Measurements from ENCODE around the gene EFTUD2.
A peak's percentile ranks its signal among the peaks of the same experiment; 100 is the strongest.

EFTUD2 gene

DNA sequence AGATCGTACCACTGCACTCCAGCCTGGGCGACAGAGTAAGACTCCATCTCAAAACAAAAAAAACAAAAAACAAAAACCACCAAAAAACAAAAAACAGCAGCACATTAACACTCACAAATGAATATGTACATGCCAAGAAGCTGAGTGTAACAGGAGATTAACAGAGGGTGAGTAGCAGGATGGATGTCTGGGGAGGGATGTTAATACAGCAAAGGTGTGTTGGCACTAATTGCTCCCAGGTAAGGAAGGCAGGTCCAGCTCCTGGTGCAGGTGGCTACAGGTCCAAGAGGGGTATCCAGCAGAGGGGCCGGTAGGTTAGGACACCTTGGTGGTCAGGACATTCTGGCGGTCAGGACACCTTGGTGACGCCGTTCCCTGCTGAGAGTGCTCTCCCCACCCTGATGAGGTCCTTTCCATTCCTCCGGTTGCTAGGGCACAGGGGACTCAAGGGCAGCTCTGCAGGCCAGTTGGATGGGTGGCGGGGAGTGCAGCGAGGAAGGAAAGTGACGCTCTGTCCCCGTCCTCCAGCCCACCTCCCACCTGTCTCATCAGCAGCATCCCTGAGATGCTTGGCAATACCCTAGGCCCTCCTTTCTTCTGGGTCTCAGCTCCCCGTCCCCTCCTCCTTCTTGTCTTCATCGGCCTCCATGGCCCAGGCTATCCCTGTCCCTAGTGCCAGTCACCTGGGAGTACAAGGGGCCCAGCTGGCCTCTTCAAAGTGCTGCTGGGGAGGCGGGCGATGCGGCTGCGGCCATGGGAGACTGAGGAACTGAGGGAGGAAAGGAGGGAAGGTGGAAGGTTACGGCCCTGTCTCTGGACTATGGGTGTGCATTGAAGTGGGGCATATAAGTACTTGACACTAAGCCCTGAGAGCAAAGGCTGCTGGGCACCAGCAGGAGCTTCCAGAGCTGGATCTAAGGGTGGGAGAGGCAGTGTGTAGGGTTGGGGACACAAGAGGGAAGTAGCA lies 26.8 kb upstream of the EFTUD2 start:
- DNase-seq (ENCODE audit: low read depth, low spot score) = no peak

DNA sequence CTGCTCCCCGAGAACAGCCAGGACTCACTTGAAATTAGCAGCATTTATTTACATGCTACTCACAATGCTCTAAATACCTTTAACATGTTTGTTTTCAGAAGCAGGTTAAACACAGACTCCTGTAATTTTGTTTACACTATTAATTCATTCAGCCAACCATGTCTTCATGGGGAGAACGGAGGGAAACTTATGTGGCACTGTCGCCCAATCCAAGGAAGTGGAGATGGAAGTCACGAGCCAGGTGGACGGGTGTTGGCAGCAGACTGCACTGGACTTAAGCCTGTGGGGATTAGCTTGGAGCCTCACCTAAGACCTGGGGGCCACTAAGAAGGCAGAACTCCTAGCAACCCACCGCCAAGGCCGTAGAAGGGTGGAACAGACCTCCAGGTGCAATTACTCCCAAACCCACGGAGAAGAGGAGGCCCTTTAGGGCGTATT lies 24.9 kb upstream of the EFTUD2 start:
- no peak for DNase-seq (ENCODE audit: low read depth, low spot score)

DNA sequence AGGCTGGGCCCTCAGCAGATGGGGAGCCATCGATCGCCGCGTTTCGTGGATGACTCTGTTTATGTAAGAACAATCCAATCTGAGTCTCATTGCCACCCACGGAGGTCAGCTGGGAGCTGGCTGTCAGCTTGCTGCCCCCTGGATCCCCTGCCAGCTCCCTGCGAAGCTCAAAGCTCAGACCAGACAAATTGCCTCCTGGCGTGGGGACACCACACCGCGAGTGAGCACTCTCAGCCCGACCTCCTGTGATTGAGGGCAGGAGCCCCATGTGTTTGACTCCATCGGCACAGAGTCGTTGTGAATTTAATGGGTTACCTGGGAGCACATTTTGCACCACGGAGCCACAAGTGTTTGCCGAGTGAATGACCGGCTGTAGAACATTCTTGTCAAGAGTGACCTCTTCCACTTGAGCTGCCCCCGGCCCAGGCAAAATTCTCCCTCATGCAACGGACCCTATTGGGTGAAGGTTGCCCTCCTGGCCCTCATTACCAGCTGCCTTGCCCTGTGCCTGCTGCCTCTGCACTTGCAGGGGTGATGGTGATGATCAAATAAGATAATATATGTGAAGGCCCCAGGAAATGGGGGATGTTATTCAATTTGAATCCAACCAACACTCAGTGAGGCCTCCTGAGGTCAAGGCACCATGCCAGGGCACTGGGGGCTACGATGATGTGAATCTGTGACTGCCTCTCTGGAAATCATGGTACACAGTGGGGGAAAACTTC lies 23.7 kb upstream of the EFTUD2 start:
- no peak for DNase-seq (ENCODE audit: low read depth, low spot score)

DNA sequence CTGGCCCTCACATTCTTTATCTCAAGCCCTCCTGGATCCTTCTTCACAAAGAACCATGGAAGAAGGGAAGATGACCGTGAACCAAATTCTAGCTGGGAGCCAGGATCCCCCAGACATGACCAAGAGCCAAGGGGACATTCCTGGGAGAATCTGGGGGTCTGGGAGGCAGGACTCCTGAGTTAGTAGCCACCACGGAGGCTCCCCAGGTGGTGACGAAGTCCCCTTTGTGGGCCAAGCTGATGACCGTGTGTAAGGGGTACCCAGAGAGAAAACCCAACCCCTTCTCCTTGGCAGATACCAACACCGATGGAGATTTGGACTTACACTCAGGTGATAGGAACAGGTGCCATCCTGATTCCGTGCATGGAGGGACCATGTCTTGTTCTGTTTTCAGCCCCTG lies 22.9 kb upstream of the EFTUD2 start:
- no peak for DNase-seq (ENCODE audit: low read depth, low spot score)

DNA sequence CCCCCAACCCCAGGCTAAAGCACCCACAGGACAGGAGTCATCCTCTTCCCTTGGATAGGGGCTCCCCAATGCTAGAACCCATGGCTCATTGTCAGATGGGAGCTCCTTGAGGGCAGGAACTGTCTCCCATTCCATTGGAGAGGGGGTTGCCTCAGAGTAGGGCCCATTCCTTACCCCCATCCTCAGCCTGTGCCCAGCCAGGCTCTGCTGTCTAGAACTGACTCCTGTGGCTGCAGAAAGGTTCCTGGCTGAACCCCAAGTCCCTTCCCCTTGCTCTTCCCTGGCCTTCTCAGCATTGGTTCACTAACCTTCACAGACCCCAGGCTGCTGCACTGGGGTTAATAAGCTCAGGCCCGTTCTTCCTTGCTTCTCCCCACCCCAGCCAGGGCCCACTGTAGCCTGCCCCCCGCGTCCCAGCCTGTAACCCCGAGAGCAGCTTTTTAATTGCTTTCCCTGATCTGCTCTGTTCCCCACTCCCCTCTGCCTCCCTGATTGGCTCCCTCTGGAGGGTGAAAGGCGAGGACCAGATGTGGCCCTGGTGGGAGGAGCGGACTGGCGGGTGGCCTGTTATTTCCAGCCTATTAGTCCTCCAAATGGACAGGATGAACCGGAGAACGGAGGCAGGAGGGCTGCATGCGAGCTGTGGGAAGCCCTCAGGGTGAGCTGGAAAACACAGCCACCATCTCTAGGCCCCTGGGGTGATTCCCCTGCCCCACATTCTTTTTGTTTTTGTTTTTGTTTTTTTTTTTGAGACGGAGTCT lies 22.1 kb upstream of the EFTUD2 start:
- DNase-seq (ENCODE audit: low read depth, low spot score) = no peak

DNA sequence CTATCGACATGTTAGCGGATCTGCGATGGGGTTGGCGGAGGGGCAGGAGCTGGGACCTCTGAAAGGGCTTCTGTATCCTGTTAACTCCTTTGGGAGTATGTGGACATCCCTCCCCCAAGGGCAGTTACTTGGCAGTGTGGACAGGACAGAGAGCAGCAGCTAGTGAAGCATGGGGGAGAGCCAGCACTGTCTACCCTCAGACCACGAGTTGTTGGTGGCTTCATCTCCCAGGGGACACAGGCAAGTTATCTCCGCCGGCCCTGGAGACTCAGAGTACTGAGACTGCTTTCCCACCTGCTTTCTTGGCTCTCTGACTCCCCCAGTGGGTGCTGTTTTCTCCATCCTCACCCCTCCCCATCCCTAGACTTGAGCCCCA lies 21.3 kb upstream of the EFTUD2 start:
- no peak for DNase-seq (ENCODE audit: low read depth, low spot score)

DNA sequence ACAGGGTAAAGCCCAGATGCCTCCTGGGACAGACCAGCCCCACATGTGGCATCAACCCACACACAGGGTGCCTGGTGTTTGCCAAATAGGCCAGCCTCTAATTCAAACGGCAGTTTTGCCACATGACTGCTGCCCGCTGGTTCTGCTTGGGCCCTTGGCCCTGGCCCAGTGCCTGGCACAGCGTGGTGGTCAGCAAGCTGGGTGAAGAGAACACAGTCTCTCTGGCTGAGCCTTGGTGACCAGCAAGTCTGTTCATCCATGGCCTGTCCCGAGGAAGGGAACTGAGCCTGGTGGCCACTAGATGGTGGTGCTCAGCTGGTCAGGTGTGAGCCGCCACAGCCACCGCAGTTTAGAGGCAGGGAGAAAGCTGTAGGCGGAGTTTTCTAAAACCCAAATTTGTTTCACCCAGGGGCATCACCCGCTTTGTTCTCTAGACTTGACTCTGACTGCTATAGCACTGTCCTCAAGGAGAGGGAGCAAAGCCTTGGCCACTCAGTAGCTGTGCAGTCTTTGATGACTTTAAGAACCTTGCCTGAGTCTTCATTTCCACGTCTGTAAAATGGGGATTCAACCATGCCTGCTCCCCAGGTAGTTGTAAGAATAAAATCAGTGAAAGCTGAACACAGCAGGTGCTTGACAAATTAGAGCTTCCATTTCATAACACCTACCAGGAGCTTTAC lies 20.8 kb upstream of the EFTUD2 start:
- peak; percentile 91 for DNase-seq (ENCODE audit: low read depth, low spot score)

DNA sequence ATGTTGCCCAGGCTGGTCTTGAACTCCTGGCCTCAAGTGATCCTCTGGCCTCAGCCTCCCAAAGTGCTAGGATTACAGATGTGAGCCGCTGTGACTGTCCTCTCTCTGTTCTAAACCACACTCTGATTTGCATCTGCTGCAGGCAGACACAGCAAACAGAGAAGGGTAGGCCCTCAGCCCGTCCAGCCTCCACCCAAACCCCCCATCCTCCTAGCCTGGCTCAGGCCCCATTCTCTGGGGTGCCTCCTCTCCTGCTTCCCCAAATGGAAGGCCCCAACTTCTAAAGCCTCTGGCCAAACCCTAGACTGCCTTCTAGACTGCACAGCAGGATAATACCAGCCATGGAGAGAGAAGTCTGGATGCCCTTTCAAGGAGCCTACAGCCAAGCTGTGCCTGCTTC lies 20.2 kb upstream of the EFTUD2 start:
- DNase-seq (ENCODE audit: low read depth, low spot score) = no peak

DNA sequence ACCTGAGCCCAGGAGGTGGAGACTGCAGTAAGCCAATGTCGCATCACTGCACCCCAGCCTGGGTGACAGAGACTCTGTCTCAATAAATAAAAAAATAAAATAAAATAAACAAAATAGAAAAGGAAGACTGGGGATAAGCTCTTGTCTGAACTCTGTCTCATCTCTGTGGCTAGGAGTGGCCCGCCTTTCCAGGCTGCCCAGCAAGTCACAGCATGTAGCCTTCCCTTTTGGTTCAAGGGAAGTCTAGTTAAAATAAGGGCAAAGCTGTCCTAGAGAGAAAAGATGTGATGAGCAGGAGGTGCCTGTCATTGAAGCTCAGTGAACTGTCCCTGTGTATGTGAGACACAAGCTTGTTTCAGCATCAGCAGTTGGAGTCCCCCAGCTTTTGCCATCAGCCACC lies 18.8 kb upstream of the EFTUD2 start:
- DNase-seq (ENCODE audit: low read depth, low spot score) = no peak

DNA sequence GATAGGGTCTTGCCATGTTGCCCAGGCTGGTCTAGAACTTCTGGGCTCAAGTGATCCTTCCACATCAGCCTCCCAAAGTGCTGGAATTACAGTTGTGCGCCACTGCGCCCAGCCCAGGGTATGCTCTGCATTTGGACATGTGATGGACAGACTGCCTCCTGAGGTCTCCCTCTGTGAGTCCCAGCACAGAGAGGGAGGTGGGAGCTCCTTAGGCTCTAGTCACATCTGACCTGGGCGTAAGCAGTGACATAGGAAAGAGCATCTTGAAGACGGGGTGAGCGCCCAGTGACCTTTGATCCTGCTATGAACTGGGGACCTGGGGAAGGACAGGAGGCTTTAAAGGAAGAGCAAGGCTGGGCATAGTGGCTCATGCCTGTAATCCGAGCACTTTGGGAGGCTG lies 18.2 kb upstream of the EFTUD2 start:
- no peak for DNase-seq (ENCODE audit: low read depth, low spot score)

DNA sequence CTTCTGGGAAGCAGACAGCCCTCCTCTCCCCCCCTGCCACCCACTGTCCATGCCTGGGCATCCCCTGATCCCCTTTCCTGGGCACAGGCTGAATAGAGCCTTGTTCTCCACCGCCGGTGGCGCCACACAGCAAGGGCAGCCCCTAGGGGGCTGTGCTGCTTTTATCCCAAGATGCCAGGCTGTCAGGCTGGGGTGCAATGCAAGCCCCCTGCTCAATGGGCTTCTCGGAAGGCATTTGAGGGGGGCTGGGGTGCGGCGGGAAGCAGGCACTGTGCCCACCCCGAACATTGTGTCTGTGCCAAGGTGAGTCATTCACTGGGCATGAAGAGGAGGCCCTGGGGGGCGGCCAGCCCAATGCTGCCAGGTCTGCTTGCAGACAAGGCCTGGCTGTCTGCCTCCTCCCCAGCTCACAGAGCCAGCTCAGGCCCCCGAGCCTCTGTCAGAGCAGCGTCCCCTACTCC lies 17.6 kb upstream of the EFTUD2 start:
- peak; percentile 92 for DNase-seq (ENCODE audit: low read depth, low spot score)

DNA sequence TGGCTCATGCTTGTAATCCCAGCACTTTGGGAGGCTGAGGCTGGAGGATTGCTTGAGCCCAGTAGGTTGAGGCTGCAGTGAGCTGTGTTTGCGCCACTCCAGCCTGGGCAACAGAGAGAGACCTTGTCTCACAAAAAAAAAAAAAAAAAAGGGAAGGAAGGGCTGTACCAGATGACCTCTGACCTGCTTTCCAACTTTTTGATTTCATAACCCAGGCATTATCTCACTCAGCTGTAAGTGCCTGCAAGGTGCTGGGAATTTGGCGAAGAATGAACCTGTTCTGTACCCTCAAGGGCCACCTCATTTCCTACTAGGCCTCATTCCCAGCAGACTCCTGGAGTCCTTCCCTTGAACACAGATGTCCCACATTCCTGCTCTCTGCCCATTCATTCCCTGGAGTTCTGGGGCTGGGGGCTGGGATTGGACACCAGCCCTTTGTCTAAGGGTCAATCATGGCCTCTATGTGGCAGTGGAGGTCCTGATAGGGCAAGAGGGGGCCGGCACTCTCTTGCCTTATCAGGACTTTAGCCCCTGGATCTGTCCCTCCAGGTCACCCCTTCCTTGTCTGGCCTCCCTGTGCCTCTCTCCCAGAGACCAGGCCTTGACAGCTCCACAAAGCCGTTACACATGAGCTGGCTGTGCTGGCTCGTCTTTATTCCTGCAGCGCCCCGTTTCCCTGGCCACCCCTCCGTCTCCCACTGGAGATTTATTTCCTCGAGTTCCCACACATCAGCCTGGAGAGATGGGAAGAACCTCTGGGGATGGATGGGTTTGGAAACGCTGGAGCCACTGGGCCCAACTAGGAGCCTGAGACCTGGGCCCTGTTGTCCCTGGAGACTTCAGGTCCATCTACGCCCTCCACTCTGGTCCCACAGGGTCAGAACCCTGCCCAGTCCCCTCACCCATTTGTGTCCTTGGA lies 16.9 kb upstream of the EFTUD2 start:
- DNase-seq (ENCODE audit: low read depth, low spot score) = peak; percentile 48

DNA sequence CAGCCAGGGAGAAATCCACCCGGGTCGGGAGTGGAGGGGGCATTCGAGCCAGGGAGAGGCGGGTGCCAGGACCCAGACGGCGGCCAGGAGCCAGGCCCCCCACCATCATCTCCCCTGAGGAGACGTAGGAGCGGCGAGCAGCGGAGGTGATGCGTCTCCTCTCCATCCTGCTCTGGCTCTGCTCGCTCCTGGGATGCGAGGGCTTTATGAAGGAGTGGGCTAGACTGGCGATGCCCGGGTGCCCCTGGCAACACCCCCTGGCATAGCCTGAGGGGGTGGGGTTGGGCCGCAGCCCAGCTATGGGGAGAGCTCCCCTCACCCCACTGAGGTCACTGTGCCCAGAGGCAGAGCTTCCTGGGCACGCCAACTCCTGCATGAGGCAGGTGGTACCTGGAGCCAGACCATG lies 16.1 kb upstream of the EFTUD2 start, which contains the start of gene GFAP:
TSS of gene GFAP (minus strand) at position 180 of the 406 bp plus-strand sequence. CDS start at position 166, 14 bp downstream.
- DNase-seq (ENCODE audit: low read depth, low spot score) = no peak

DNA sequence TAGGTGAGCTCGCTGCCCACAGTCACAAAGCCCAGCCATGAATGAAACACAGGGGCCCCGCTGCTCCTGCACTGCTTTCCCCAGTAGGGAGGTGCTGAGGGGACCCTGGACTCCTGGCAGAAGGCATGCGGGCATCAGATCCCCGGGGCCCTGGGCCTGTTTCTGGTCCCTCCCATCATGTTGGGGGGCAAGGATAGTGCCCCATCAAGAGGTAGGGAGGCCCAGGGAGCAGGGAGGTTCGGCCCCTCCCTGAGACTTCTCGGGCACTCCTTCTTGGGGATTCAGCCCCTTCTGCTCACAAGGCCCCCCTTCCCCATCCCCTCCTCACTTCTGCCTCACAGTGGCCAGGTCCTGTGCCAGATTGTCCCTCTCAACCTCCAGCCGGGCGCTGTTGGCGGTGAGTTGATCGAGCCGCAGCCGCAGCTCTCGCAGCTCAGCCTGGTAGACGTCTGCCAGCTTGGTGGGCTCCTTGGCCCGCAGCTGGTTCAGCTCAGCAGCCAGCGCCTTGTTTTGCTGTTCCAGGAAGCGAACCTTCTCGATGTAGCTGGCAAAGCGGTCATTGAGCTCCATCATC lies 15.5 kb upstream of the EFTUD2 start:
- DNase-seq (ENCODE audit: low read depth, low spot score) = no peak

DNA sequence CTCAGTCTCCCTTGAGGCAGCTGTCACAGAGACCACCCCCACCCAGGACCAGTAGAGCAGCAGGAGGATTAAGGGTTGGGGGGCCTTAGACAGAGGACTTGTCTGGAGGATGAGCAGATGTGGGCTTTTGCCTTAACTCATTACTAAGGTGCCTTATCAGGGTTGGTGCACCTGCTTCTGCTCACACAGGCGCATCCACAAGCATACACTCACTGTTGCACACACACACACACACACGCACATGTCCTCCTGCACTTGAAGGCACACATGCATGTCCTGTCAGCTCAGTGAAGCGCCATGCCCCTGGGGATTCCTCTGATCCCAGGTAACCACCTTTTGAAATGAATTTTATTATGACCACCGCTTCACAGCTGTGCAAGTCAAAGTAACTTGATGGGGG lies 14.9 kb upstream of the EFTUD2 start:
- DNase-seq (ENCODE audit: low read depth, low spot score) = no peak

DNA sequence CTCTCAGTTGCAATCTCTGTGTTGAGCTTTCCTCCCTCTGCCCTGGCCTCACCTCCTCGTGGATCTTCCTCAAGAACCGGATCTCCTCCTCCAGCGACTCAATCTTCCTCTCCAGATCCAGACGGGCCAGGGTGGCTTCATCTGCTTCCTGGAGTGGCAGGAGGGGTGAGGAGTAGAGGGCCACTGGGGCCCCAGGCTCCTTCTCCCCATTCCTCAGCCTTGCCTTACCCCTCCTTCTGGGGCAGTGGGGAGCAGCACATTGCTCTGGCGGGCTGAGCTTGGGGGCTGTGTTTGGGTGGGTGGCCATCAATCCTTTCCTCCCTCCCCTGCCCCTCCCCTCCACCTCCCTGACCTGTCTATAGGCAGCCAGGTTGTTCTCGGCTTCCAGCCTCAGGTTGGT lies 14.4 kb upstream of the EFTUD2 start:
- DNase-seq (ENCODE audit: low read depth, low spot score) = no peak

DNA sequence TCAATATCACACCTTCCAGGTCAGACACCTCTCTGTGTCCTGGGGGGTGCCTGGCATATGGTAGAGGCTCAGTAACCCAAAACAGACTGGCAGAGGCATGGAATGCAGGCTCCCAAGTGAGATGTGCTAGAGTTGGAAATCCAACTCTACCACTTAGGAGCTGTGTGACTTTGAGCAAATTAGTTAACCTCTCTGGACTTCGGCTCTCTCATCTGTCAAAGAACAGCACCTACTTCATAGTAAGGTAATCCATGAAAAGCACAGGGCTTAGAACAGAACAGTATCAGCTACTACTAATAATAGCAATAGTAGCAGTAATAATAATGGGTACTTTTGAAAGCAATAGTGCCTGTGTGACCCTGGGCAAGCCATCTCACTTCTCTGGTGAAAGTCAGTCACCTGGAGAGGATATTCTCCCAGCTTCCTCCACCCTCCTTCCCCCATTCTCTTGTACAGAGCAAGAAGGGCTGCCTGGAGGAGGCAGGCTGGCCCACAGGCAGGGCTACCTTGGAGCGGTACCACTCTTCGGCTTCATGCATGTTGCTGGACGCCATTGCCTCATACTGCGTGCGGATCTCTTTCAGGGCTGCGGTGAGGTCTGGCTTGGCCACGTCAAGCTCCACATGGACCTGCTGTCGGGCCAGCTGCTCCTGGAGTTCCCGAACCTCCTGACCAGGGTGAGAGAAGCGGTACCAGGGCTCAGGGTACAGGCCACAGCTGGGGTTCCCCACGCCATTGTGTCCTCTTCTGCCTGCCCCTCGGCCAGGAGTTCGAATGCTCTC lies 13.7 kb upstream of the EFTUD2 start:
- no peak for DNase-seq (ENCODE audit: low read depth, low spot score)

DNA sequence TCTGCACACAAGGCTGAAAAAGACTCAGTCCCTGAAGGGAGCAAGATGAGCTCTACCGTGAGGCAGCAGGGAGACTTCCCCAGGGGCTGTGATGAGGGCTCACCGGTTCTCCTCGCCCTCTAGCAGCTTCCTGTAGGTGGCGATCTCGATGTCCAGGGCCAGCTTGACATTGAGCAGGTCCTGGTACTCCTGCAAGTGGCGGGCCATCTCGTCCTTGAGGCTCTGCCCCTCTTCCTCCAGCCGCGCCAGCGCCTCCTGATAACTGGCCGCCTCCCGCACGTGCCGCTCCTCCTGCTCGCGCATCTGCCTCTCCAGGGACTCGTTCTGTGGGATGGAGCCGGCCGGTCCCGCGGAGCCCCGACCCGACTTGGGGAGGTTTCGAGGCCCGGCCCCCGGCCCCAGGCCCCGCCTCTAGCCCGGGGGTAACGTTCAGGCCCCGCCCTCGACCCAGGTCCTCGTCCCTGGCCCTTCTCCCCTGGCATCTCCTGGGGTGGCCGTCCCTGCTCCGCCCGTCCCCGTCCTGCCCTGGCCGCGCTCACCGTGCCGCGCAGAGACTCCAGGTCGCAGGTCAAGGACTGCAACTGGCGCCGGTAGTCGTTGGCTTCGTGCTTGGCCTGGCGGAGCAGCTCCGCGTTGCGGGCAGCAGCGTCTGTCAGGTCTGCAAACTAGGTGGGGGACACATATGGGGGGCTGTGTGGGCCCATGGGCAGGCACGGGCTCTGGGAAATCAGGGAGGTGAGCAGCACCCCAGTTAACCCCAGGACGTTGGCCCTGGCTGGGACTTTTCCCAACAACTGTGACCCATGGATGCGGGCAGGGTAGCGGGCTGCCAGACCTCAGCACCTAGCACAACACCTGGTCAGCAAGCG lies 12.1 kb upstream of the EFTUD2 start:
- DNase-seq (ENCODE audit: low read depth, low spot score) = peak; percentile 64

Measured in astrocyte of the hippocampus (primary cell).